Mesendoderm (in vitro differentiated cells): Measurements from ENCODE around the gene ACSL5.

Experiments used
- DNase-seq: peaks from one replicate; pipeline ENCODE4 v3.0.0; 2013
- H2AK5ac ChIP-seq: 2 replicates; pipeline ENCODE4 v1.6.1; 2013; ENCODE audit warnings: low read length, inconsistent platforms
- H2BK120ac ChIP-seq: 2 replicates; pipeline ENCODE4 v1.6.1; 2013; ENCODE audit warnings: low read depth, mild to moderate bottlenecking, low read length, moderate library complexity, mixed read lengths
- H2BK15ac ChIP-seq: replicated peaks from 2 replicates; pipeline ENCODE4 v1.6.1; 2013; ENCODE audit warnings: low read depth, mild to moderate bottlenecking, moderate library complexity
- H2BK5ac ChIP-seq: 2 replicates; pipeline ENCODE4 v1.6.1; 2013; ENCODE audit warnings: low read length, inconsistent platforms
- H3K18ac ChIP-seq: 2 replicates; pipeline ENCODE4 v1.6.1; 2013; ENCODE audit warnings: mild to moderate bottlenecking, low read length, mixed read lengths
- H3K23ac ChIP-seq: one replicate; pipeline ENCODE4 v1.6.1; 2013; ENCODE audit warnings: low read length
- H3K27ac ChIP-seq: 2 replicates; pipeline ENCODE4 v1.5.1; 2013; ENCODE audit warnings: low read depth, mild to moderate bottlenecking, inconsistent platforms, low read length, moderate library complexity
- H3K27me3 ChIP-seq: 2 replicates; pipeline ENCODE4 v1.6.1; 2013; ENCODE audit warnings: low read length, control low read depth, mild to moderate bottlenecking, inconsistent platforms; ENCODE audit not compliant: insufficient read depth, poor library complexity
- H3K36me3 ChIP-seq: 2 replicates; pipeline ENCODE4 v1.6.1; 2013; ENCODE audit warnings: low read length, inconsistent platforms; ENCODE audit not compliant: control insufficient read depth, insufficient read depth
- H3K4ac ChIP-seq: one replicate; pipeline ENCODE4 v1.6.1; 2013; ENCODE audit warnings: low read depth, mild to moderate bottlenecking, low read length, moderate library complexity
- H3K4me1 ChIP-seq: 2 replicates; pipeline ENCODE4 v1.6.1; 2013; ENCODE audit warnings: low read depth, low read length, inconsistent platforms; ENCODE audit not compliant: control insufficient read depth
- H3K4me2 ChIP-seq: 2 replicates; pipeline ENCODE4 v1.6.1; 2013; ENCODE audit warnings: low read length
- H3K4me3 ChIP-seq: 2 replicates; pipeline ENCODE4 v1.5.1; 2013; ENCODE audit warnings: mild to moderate bottlenecking, low read length
- H3K56ac ChIP-seq: one replicate; pipeline ENCODE4 v1.6.1; 2013; ENCODE audit warnings: low read length
- H3K79me1 ChIP-seq: 2 replicates; pipeline ENCODE4 v1.6.1; 2013; ENCODE audit warnings: low read length, inconsistent platforms
- H3K79me2 ChIP-seq: 2 replicates; pipeline ENCODE4 v1.6.1; 2013; ENCODE audit warnings: mild to moderate bottlenecking, low read length; ENCODE audit not compliant: control insufficient read depth, insufficient read depth
- H3K9ac ChIP-seq: 2 replicates; pipeline ENCODE4 v1.6.1; 2013; ENCODE audit warnings: low read length, inconsistent platforms
- H4K5ac ChIP-seq: one replicate; pipeline ENCODE4 v1.6.1; 2013; ENCODE audit warnings: low read length
- H4K8ac ChIP-seq: one replicate; pipeline ENCODE4 v1.6.1; 2013; ENCODE audit warnings: low read depth, mild to moderate bottlenecking, control low read depth, low read length, moderate library complexity
- WGBS: extraction: QIAGEN DNeasy Blood & Tissue Kit; methylation state at CpG from one replicate; pipeline ENCODE4 v1.1.7; 2013; ENCODE audit warnings: low lambda C conversion rate, missing lambda C conversion rate; ENCODE audit not compliant: insufficient coverage; ENCODE audit errors: extremely low coverage; 5-methylcytosine and 5-hydroxymethylcytosine counted together

Gene ACSL5

GRCh38 chr10:112475575-112476218 lies 101.8 kb downstream of the ACSL5 start:
- H3K4me1 ChIP-seq, result no peaks in the 10 kb centered on the region
- H3K23ac ChIP-seq, result no peak overlapping the region
- no peak overlapping the region for H4K5ac ChIP-seq
- no peak overlapping the region for H3K56ac ChIP-seq
- H2BK5ac ChIP-seq, result no peak overlapping the region
- peaks cover 5% of the 10 kb centered on the region for H3K79me1 ChIP-seq
- no CpG with 5 or more reads among the region's 3 CpGs for WGBS
- no peak overlapping the region for H3K9ac ChIP-seq
- no peak overlapping the region for H3K27ac ChIP-seq
- no peak overlapping the region for H3K4me3 ChIP-seq
- H2BK15ac ChIP-seq, result no peak overlapping the region
- no peaks in the 10 kb centered on the region for H3K79me2 ChIP-seq
- DNase-seq, result no peak
- no peak overlapping the region for H2AK5ac ChIP-seq
- no peak overlapping the region for H3K18ac ChIP-seq
- H3K36me3 ChIP-seq, result no peaks in the 10 kb centered on the region
- no peak overlapping the region for H3K4me2 ChIP-seq
- H3K4ac ChIP-seq, result no peak overlapping the region
- H3K27me3 ChIP-seq, result no peaks in the 10 kb centered on the region
- H4K8ac ChIP-seq, result no peak overlapping the region
- H2BK120ac ChIP-seq, result no peak overlapping the region
